Left ventricle myocardium inferior (tissue), 1 donor: Measurements from ENCODE around the gene MIF4GD. TPM values are rescaled to one million over a fixed set of nuclear protein-coding genes. Genes with fewer than 3 reads are reported as not detected.

Source experiments
- DNase-seq: peaks from one replicate; pipeline ENCODE4 v3.0.0-alpha.2; 2020
- H3K27ac ChIP-seq: fragments of 200-600 bp; replicated peaks from 2 replicates; pipeline ENCODE4 v1.8.0; 2021
- H3K27me3 ChIP-seq: fragments of 200-600 bp; 2 replicates; pipeline ENCODE4 v1.8.0; 2021; ENCODE audit warnings: low read depth
- H3K36me3 ChIP-seq: fragments of 200-600 bp; 2 replicates; pipeline ENCODE4 v1.8.0; 2021
- H3K4me1 ChIP-seq: fragments of 200-600 bp; 2 replicates; pipeline ENCODE4 v1.8.0; 2021
- H3K4me3 ChIP-seq: fragments of 200-600 bp; 2 replicates; pipeline ENCODE4 v1.8.0; 2021; ENCODE audit warnings: mild to moderate bottlenecking, moderate library complexity
- H3K9me3 ChIP-seq: fragments of 200-600 bp; replicated peaks from 2 replicates; pipeline ENCODE4 v1.8.0; 2021
- intact Hi-C: fragments of 100-400 bp; cut with micrococcal nuclease; formaldehyde crosslinking; loops from one replicate; pipeline ENCODE4 v1.11.0; 2022
- total RNA-seq: library from RNA; stranded (reverse); fragmentation: NEBNext Ultra II Directional; extraction: Animal tissue kit (Norgen Biotek cat#: 25700); gene quantifications from one replicate; pipeline ENCODE4 v1.2.1, GENCODE V29; 2021
- TF ChIP-seq, protein P1 (sequence below): fragments of 200-600 bp; IDR thresholded peaks from 2 replicates; pipeline ENCODE4 v1.8.0; 2021; ENCODE audit warnings: antibody characterized with exemption, mild to moderate bottlenecking, borderline replicate concordance
- donor health status: DM: no; HTN: yes; CAD: no; lungs with severe emphysema.

MIF4GD gene
- total RNA-seq, 1 donor from 2014 or later: 11.9 TPM

DNA sequence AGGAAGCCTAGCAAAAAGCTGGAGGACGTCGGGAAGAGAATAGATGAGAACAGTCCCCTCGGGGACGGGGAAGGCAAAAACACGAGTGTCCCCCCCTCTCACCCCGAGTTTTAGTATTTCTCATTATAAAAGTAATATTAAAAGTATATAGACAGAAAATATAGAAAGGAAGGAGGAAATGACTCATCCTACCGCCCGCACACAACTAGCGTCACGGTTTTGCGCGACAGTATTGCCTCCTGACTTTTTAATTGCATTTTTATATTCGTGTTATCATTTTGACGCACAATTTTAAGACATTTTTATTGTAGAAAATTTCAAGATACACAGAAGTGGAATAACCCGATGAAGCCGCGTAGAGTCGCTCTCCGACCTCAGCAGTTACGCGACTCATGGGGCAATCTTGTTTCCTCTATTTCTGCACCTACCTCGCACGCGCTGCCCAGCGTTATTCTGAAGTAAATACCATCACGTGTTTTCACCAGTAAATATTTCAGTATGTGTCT, 18.9 kb upstream of the MIF4GD start:
- TF ChIP-seq, protein P1, sequence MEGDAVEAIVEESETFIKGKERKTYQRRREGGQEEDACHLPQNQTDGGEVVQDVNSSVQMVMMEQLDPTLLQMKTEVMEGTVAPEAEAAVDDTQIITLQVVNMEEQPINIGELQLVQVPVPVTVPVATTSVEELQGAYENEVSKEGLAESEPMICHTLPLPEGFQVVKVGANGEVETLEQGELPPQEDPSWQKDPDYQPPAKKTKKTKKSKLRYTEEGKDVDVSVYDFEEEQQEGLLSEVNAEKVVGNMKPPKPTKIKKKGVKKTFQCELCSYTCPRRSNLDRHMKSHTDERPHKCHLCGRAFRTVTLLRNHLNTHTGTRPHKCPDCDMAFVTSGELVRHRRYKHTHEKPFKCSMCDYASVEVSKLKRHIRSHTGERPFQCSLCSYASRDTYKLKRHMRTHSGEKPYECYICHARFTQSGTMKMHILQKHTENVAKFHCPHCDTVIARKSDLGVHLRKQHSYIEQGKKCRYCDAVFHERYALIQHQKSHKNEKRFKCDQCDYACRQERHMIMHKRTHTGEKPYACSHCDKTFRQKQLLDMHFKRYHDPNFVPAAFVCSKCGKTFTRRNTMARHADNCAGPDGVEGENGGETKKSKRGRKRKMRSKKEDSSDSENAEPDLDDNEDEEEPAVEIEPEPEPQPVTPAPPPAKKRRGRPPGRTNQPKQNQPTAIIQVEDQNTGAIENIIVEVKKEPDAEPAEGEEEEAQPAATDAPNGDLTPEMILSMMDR: peak; percentile 7
- Histone ChIP-seq H3K4me1 (peaks cover 17% of the 10 kb centered on the region), H3K27me3 (no peaks in the 10 kb centered on the region), H3K4me3 (peak overlapping the region; percentile 82), H3K36me3 (peaks cover 16% of the 10 kb centered on the region), H3K9me3 (no peaks in the 10 kb centered on the region), H3K27ac (peak overlapping the region; percentile 95)
- DNase-seq: peak; percentile 52
- intact Hi-C loops: no loop called here

DNA sequence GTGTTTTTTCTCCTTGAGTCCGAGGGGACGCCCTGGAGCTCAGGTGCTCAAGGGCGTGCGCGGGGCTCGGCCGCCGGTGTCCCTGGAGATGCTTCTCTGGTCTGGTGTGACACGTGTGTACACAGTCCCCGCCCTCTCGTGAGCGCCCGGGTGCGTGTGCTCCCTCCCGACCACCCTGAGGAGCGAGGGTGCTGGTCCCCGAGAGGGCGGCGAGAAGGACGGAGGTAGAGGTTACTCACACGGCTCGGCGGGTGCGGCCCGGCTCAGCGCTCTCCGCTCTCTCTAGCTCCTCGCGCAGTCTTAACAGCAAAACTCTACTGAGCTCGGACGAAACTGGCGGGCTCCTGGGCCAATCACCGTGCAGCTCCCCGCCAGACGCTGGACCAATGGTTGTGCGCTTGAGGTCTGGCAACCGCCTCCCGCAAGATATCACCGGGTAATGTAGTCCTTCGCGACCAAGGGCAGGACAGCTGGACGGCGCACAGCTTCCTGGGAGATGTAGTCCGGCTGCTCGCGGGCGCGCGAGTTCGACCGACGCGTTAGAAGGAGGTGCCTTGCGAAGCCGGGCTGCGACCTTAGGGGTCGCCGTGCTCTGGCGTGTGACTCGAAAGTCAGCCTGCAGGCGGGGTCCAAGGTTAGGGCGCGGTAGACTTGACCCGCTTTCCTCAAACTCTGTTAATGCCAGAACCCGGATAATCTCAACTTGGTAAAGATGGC, 18.2 kb upstream of the MIF4GD start, which contains the start of gene SLC25A19:
TSS of gene SLC25A19 (minus strand) at position 319 of the 717 bp plus-strand sequence. CDS start 2,669 bp downstream, outside the sequence.
- Histone ChIP-seq H3K4me3 (peak within 1 kb of the TSS; percentile 82), H3K9me3 (no peaks in the 10 kb centered on the region), H3K27ac (peak within 1 kb of the TSS; percentile 95), H3K4me1 (peaks cover 17% of the 10 kb centered on the region), H3K27me3 (no peaks in the 10 kb centered on the region), H3K36me3 (peaks cover 17% of the 10 kb centered on the region)
- TF ChIP-seq, protein P1: peak; percentile 36
- DNase-seq: peak; percentile 98
- intact Hi-C loops: no loop called here

DNA sequence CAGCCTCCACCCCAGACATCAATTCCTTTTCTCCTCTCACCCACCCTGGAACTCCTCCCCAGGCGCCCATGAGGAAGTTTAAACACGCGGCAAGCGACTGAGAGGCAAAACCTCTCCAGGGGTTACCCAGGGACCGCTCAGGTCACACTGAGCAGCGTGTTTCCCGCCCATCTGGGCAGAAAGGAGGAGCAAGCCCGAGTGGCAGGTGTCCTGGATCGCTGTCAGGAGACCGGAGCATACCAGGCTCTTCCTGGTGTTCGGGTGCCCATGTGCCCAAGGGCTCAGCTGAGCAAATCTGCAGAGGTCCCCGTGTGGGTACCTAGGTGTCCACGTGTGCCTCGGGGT, 17.7 kb upstream of the MIF4GD start:
- H3K36me3 ChIP-seq: peaks cover 20% of the 10 kb centered on the region
- TF ChIP-seq, protein P1: no peak
- H3K27me3 ChIP-seq: no peaks in the 10 kb centered on the region
- H3K4me1 ChIP-seq: peaks cover 17% of the 10 kb centered on the region
- H3K9me3 ChIP-seq: no peaks in the 10 kb centered on the region
- intact Hi-C loops: no loop called here
- no peak for DNase-seq
- H3K4me3 ChIP-seq: peak overlapping the region; percentile 82
- H3K27ac ChIP-seq: peak overlapping the region; percentile 95

DNA sequence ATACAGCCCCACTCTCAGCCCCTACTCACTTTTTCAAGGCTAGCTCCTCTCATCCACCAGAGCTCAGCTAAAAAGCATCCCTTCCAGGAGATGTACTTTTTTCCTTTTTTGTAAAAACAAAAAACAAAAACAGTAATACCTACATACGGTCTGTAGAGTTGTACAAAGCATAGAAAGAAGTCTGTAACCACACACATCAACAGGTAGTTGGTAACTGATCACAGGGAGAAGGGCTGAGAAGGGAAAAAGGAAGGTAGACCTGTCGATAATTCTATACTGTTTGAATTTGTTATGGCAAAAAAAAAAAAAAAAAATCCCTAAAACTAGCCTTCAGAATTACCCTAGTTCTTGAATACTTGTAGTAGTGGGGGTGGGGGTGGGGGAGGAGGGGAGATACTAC, 17.3 kb upstream of the MIF4GD start:
- peak overlapping the region; percentile 95 for H3K27ac ChIP-seq
- no peaks in the 10 kb centered on the region for H3K9me3 ChIP-seq
- peaks cover 23% of the 10 kb centered on the region for H3K36me3 ChIP-seq
- H3K4me1 ChIP-seq: peaks cover 17% of the 10 kb centered on the region
- no peaks in the 10 kb centered on the region for H3K27me3 ChIP-seq
- intact Hi-C loops: no loop called here
- TF ChIP-seq, protein P1: no peak
- peak overlapping the region; percentile 82 for H3K4me3 ChIP-seq
- no peak for DNase-seq

DNA sequence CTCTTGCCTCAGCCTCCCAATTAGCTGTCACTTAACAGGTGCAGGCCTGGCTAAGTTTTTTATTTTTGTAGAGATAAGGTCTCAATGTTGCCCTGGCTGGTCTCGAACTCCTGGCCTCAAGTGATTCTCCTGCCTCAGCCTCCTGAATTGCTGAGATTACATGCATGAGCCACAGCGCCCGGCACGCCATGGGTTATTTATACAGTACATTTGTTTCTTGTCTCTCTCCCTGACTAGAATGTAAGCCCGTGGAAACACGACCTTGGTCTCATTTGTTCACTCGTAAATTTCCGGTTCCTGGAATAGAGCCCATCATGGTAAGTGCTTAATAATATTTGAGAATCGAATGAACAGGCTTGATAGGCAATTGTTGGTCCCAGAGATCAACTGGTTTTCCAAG, 16.2 kb upstream of the MIF4GD start:
- DNase-seq: no peak
- Histone ChIP-seq H3K4me3 (no peak overlapping the region), H3K9me3 (no peaks in the 10 kb centered on the region), H3K27me3 (no peaks in the 10 kb centered on the region), H3K36me3 (peaks cover 31% of the 10 kb centered on the region), H3K4me1 (peaks cover 17% of the 10 kb centered on the region), H3K27ac (no peak overlapping the region)
- TF ChIP-seq, protein P1: no peak
- intact Hi-C loops: no loop called here
